Activated B cell treated with CpG ODN at 0.5 μM for 24 hours (primary cell): ENCODE measurements around the gene KCNMB2. TPM values are rescaled to one million over a fixed set of nuclear protein-coding genes. Genes with fewer than 3 reads are reported as not detected.

ENCODE experiments used
- ATAC-seq: fragments of 200-7000 bp; cut with Tn5 transposase; one replicate; pipeline ENCODE4 v1.10.0; 2021; ENCODE audit warnings: low read depth, mild to moderate bottlenecking, moderate library complexity
- CTCF ChIA-PET: fragments of 350-600 bp; sonication (Branson Sonifier 250); formaldehyde crosslinking; loops from one replicate; lab custom pipeline; 2021; ENCODE audit warnings: antibody characterized with exemption; lab: Charles Lee
- POLR2A ChIA-PET: fragments of 350-600 bp; sonication (Branson Sonifier 250); formaldehyde crosslinking; loops from one replicate; lab custom pipeline; 2021; ENCODE audit warnings: antibody characterized with exemption; lab: Charles Lee
- DNase-seq: peaks from one replicate; pipeline ENCODE4 v3.0.0; 2022
- H3K27ac Mint-ChIP-seq: one replicate; pipeline ENCODE4 v1.8.0; 2020; ENCODE audit warnings: mixed read lengths
- H3K27me3 Mint-ChIP-seq: one replicate; pipeline ENCODE4 v1.8.0; 2021; ENCODE audit warnings: mixed read lengths
- H3K36me3 Mint-ChIP-seq: one replicate; pipeline ENCODE4 v1.8.0; 2021; ENCODE audit warnings: low read depth, mixed read lengths
- H3K4me1 Mint-ChIP-seq: one replicate; pipeline ENCODE4 v1.8.0; 2021; ENCODE audit warnings: mixed read lengths
- H3K4me3 Mint-ChIP-seq: one replicate; pipeline ENCODE4 v1.8.0; 2020; ENCODE audit warnings: mild to moderate bottlenecking, mixed read lengths
- H3K9me3 Mint-ChIP-seq: one replicate; pipeline ENCODE4 v1.8.0; 2020; ENCODE audit warnings: mixed read lengths
- CTCF ChIP-seq: fragments of 200-600 bp; IDR thresholded peaks from one replicate; pipeline ENCODE4 v1.8.0; 2022; ENCODE audit warnings: antibody characterized with exemption, mild to moderate bottlenecking
- intact Hi-C: fragments of 100-400 bp; cut with micrococcal nuclease; formaldehyde crosslinking; loops from one replicate; pipeline ENCODE4 v1.15.1; 2024
- total RNA-seq: library from RNA; stranded (reverse); gene quantifications from 2 replicates; pipeline ENCODE4 v1.2.3, GENCODE V29; 2022

Gene KCNMB2
- total RNA-seq, 1 donor from 2014 or later: not detected

DNA sequence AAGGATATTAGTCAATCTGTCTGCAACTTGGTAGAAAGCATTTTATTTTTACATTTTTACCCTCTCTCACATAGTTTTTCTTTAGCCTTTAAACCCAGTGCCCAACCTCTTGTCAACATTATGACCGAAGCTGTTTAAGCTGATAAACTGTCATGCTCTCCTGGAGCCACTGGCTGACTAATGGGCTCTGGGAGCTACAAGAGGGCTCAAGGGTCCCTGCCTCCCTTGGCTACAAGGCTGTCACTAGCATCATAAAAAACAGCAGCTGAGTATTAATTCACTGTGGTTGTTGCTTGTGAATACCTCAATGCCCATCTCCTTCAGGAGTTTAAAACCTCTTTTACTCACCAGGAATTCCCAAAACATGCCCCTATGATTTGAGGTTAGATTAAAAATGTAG lies 297.5 kb downstream of the KCNMB2 start:
- Mint-ChIP-seq H3K4me1 (no peaks in the 10 kb centered on the region), H3K36me3 (no peaks in the 10 kb centered on the region), H3K27ac (no peak overlapping the region), H3K27me3 (peaks cover 2% of the 10 kb centered on the region), H3K9me3 (no peaks in the 10 kb centered on the region), H3K4me3 (no peak overlapping the region)
- CTCF ChIA-PET: no interaction called here
- POLR2A ChIA-PET: no interaction called here
- ATAC-seq (no peak), DNase-seq (no peak)
- intact Hi-C loops: no loop called here
- TF ChIP-seq CTCF: no peak

DNA sequence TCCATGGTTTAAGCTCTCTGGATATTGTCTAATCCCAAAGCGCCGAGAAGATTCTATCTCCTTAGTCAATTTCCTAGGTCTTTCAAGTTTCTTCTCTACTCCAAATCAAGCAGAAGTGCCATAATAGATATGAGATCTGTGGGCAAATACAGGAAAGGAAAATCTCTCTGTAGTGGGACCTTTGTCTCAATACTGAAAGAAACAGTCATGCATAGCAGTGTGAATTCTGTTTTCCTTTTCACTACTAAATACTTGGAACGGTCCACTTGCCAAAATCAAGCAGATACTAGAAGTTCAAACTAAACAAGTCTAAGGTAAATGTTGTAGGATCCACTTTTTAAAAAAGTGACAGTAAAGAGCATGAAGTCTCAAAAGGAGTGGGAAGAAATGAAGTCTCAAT lies 298.8 kb downstream of the KCNMB2 start:
- no peak for DNase-seq
- no peak for TF ChIP-seq CTCF
- no peak for ATAC-seq
- ChIA-PET CTCF (no interaction called here), POLR2A (no interaction called here)
- intact Hi-C loops: no loop called here
- no peak overlapping the region for H3K27ac Mint-ChIP-seq
- no peaks in the 10 kb centered on the region for H3K36me3 Mint-ChIP-seq
- H3K9me3 Mint-ChIP-seq: peaks cover 7% of the 10 kb centered on the region
- peaks cover 2% of the 10 kb centered on the region for H3K4me1 Mint-ChIP-seq
- H3K4me3 Mint-ChIP-seq: no peak overlapping the region
- H3K27me3 Mint-ChIP-seq: peaks cover 2% of the 10 kb centered on the region

DNA sequence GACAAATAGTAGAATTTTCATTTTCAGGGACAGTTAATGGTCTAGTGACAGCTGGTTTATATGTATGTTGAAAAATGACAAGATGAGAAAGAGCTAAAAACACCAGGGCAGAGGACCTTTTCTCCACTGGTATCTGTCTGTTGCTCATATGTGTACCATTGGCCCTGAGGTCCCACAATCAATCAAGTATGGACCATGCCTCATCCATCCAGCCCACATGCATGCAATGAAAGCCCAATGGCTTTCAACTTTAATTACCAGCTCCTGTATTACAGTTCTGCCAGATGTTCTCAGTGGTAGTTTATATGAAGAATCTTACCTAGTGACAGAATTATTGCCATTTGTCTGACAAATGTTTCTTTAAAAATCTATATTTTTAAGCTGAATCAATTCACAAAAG lies 301.3 kb downstream of the KCNMB2 start:
- TF ChIP-seq CTCF: no peak
- no peak for ATAC-seq
- H3K27me3 Mint-ChIP-seq: peaks cover 2% of the 10 kb centered on the region
- no peaks in the 10 kb centered on the region for H3K36me3 Mint-ChIP-seq
- no peak overlapping the region for H3K4me3 Mint-ChIP-seq
- POLR2A ChIA-PET: no interaction called here
- intact Hi-C loops: no loop called here
- no peak overlapping the region for H3K27ac Mint-ChIP-seq
- H3K4me1 Mint-ChIP-seq: peaks cover 2% of the 10 kb centered on the region
- CTCF ChIA-PET: no interaction called here
- H3K9me3 Mint-ChIP-seq: peaks cover 14% of the 10 kb centered on the region
- no peak for DNase-seq

- H3K9me3 Mint-ChIP-seq: peaks cover 14% of the 10 kb centered on the region
- CTCF ChIA-PET: no interaction called here
- peaks cover 2% of the 10 kb centered on the region for H3K27me3 Mint-ChIP-seq
- intact Hi-C loops: no loop called here
- no peak overlapping the region for H3K27ac Mint-ChIP-seq
- no peak overlapping the region for H3K4me3 Mint-ChIP-seq
- H3K36me3 Mint-ChIP-seq: no peaks in the 10 kb centered on the region
- DNase-seq: no peak
- no peak for ATAC-seq
- H3K4me1 Mint-ChIP-seq: peaks cover 2% of the 10 kb centered on the region
- no peak for TF ChIP-seq CTCF
- POLR2A ChIA-PET: no interaction called here
Observed at GRCh38 chr3:178840586-178840985, 304.4 kb downstream of the KCNMB2 start.

DNA sequence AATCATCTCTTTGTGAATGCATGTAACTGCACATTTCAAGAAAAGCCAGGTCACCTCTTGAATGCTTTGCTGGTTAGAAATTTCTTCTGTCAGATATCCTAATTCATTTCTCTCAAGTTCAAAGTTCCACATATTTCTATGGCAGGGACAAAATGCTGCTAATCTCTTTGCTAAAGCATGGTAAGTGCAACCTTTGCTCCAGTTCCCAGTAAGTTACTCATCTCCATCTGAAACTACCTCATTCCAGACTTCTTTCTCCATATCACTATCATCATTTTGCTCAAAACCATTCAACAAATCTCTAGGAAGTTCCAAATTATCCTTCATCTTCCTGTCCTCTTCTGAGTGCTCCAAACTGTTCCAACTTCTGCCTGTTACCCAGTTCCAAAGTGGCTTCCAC lies 304.8 kb downstream of the KCNMB2 start:
- intact Hi-C loops: no loop called here
- ATAC-seq (no peak), DNase-seq (no peak)
- no peaks in the 10 kb centered on the region for H3K36me3 Mint-ChIP-seq
- POLR2A ChIA-PET: no interaction called here
- CTCF ChIA-PET: no interaction called here
- H3K4me1 Mint-ChIP-seq: peaks cover 2% of the 10 kb centered on the region
- TF ChIP-seq CTCF: no peak
- H3K9me3 Mint-ChIP-seq: peaks cover 14% of the 10 kb centered on the region
- H3K4me3 Mint-ChIP-seq: no peak overlapping the region
- no peak overlapping the region for H3K27ac Mint-ChIP-seq
- peaks cover 2% of the 10 kb centered on the region for H3K27me3 Mint-ChIP-seq
